GM21825 (cell line): ENCODE results near the gene MYO1B.

ENCODE experiments used
- ATAC-seq: cut with Tn5 transposase; IDR thresholded peaks from one replicate; pipeline ENCODE4 v1.9.1; 2021; ENCODE audit warnings: mild to moderate bottlenecking, moderate library complexity; ENCODE audit not compliant: unreplicated experiment

Gene MYO1B

GRCh38 chr2:191257934-191258333, 12.7 kb downstream of the MYO1B start:
- ATAC-seq, result no peak

- no peak for ATAC-seq
Measured at GRCh38 chr2:191258996-191259395, 13.8 kb downstream of the MYO1B start.

GRCh38 chr2:191262436-191262835, 17.2 kb downstream of the MYO1B start:
- ATAC-seq, result no peak

GRCh38 chr2:191263050-191263449, 17.8 kb downstream of the MYO1B start:
- no peak for ATAC-seq

GRCh38 chr2:191264647-191265081, 19.5 kb downstream of the MYO1B start:
- no peak for ATAC-seq

- no peak for ATAC-seq
Measured at GRCh38 chr2:191265311-191266170, 20.3 kb downstream of the MYO1B start.

GRCh38 chr2:191266201-191266600, 21.0 kb downstream of the MYO1B start:
- ATAC-seq, result no peak

- no peak for ATAC-seq
Measured at GRCh38 chr2:191268596-191268995, 23.4 kb downstream of the MYO1B start.

- no peak for ATAC-seq
Measured at GRCh38 chr2:191270306-191271161, 25.3 kb downstream of the MYO1B start.

GRCh38 chr2:191272064-191272463, 26.9 kb downstream of the MYO1B start:
- no peak for ATAC-seq

GRCh38 chr2:191274413-191274815, 29.2 kb downstream of the MYO1B start:
- ATAC-seq, result peak; percentile 54

- no peak for ATAC-seq
Measured at GRCh38 chr2:191276792-191277465, 31.7 kb downstream of the MYO1B start.

- no peak for ATAC-seq
Measured at GRCh38 chr2:191280290-191280689, 35.1 kb downstream of the MYO1B start.

- no peak for ATAC-seq
Measured at GRCh38 chr2:191280834-191281756, 35.9 kb downstream of the MYO1B start.

- no peak for ATAC-seq
Measured at GRCh38 chr2:191285252-191285651, 40.0 kb downstream of the MYO1B start.

- ATAC-seq, result no peak
Measured at GRCh38 chr2:191287820-191288219, 42.6 kb downstream of the MYO1B start.

GRCh38 chr2:191289049-191289448, 43.8 kb downstream of the MYO1B start:
- no peak for ATAC-seq

- no peak for ATAC-seq
Measured at GRCh38 chr2:191291471-191291870, 46.3 kb downstream of the MYO1B start.

GRCh38 chr2:191292869-191293268, 47.7 kb downstream of the MYO1B start:
- ATAC-seq, result no peak

GRCh38 chr2:191295088-191295487, 49.9 kb downstream of the MYO1B start:
- no peak for ATAC-seq
